BJ (cell line): ENCODE results near the gene SCYGR3. TPM values are rescaled to one million over a fixed set of nuclear protein-coding genes. Genes with fewer than 3 reads are reported as not detected.

ENCODE experiments used
- CTCF ChIA-PET: fragments of 350-600 bp; formaldehyde crosslinking; extraction: SDS; loops from one replicate; lab custom pipeline; 2021; ENCODE audit warnings: antibody characterized with exemption, inconsistent platforms; lab: Yijun Ruan, JAX
- POLR2A ChIA-PET: fragments of 300-600 bp; sonication (Branson Sonifier 250); formaldehyde crosslinking; extraction: SDS; loops from one replicate; lab custom pipeline; 2021; ENCODE audit warnings: antibody characterized with exemption; lab: Charles Lee
- DNase-seq: peaks from one replicate; pipeline ENCODE4 v3.0.0-alpha.2; 2011; ENCODE audit warnings: low read depth
- H3K27me3 ChIP-seq: 2 replicates; pipeline ENCODE4 v1.6.0; 2011; ENCODE audit warnings: low read length; ENCODE audit not compliant: control insufficient read depth, insufficient read depth
- H3K36me3 ChIP-seq: 2 replicates; pipeline ENCODE4 v1.5.1; 2011; ENCODE audit warnings: low read length; ENCODE audit not compliant: control insufficient read depth, insufficient read depth
- H3K4me3 ChIP-seq: 2 replicates; pipeline ENCODE4 v1.5.1; 2011; ENCODE audit warnings: low read depth, mild to moderate bottlenecking, control low read depth, low read length
- polyA plus RNA-seq: library from polyadenylated mRNA; depleted of rRNA; stranded (reverse); fragments of >200 nt; gene quantifications from 2 replicates; pipeline ENCODE4 v1.2.3, GENCODE V29; 2011
- TF ChIP-seq, protein P1 (sequence below): IDR thresholded peaks from 2 replicates; pipeline ENCODE4 v1.5.1; 2011; ENCODE audit warnings: low read depth, mild to moderate bottlenecking, control low read depth, inconsistent platforms, low read length, moderate library complexity; ENCODE audit not compliant: insufficient read depth

Gene SCYGR3
- polyA plus RNA-seq, 1 experiment = not detected

DNA sequence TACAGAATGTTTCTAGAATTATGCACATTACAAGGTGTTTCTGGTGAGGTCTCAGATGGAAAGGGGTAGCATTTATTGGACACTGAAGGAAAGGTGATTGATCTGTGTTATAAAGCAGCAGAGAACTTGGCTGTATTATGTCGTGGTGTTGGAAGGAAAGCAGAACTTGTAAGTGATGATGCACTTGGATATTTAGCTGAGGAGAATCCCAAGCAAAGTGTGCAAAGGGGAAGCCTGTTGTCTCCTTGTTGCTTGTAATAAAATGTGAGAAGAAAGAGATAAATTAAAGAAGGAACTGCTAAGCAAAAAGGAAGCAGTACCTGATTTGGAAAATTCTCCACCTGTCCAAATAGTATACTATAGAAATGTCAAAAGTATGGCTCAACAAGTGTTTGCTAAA is 39.8 kb upstream of the SCYGR3 start:
- CTCF ChIA-PET = no interaction called here
- POLR2A ChIA-PET = no interaction called here

DNA sequence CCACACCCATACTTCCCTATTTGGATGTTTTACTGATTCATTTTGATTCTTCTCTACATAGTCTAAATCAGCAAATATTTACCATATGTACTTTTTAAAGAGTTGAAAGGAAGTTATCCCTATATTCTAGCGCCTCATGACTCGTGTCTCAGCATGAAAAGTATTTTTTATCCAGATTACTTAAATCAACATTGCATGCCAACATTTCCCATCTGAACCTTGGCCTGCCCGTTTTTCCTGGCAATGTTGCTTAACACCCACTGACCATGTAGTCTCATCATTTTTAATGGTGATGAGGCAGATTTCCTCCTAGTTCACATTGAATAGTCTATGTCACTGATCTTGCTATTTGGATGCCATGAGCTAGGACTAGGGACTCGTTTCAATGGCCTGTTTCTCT is 38.8 kb upstream of the SCYGR3 start:
- CTCF ChIA-PET = no interaction called here
- POLR2A ChIA-PET = no interaction called here
- H3K4me3 ChIP-seq = no peak overlapping the region
- no peak for DNase-seq
- no peaks in the 10 kb centered on the region for H3K36me3 ChIP-seq
- H3K27me3 ChIP-seq = no peaks in the 10 kb centered on the region
- TF ChIP-seq, protein P1, sequence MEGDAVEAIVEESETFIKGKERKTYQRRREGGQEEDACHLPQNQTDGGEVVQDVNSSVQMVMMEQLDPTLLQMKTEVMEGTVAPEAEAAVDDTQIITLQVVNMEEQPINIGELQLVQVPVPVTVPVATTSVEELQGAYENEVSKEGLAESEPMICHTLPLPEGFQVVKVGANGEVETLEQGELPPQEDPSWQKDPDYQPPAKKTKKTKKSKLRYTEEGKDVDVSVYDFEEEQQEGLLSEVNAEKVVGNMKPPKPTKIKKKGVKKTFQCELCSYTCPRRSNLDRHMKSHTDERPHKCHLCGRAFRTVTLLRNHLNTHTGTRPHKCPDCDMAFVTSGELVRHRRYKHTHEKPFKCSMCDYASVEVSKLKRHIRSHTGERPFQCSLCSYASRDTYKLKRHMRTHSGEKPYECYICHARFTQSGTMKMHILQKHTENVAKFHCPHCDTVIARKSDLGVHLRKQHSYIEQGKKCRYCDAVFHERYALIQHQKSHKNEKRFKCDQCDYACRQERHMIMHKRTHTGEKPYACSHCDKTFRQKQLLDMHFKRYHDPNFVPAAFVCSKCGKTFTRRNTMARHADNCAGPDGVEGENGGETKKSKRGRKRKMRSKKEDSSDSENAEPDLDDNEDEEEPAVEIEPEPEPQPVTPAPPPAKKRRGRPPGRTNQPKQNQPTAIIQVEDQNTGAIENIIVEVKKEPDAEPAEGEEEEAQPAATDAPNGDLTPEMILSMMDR = no peak

More for the DNA sequence above, 39.8 kb upstream of the SCYGR3 start:
- DNase-seq = no peak
- Histone ChIP-seq H3K4me3 (no peak overlapping the region), H3K36me3 (no peaks in the 10 kb centered on the region), H3K27me3 (no peaks in the 10 kb centered on the region)
- TF ChIP-seq, protein P1 = no peak

DNA sequence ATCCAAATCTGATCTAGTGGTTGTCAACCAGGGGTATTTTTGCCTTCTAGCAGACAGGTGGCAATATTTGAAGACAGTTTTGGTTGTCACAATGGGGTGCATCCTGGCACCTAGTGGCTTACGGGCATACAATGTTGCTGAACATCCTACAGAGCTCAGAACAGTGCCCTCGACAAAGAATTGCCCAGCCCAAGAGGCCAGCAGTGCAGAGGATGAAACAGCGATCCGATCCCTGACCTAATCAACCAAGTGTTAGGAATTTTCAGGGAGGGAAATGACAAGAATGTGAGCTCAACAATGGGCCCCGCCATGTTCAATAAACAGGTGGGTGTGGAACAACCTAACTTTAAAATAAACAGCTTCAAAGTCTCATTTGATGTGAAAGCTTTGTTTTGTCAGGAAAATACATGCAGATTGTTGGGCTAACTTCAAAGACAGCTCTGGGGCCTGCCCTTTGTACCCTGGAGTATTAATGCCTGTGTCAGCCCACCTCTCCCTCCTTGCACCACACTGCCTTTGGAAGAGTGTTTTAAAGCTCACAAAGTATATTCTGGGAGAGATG is 29.4 kb upstream of the SCYGR3 start:
- H3K4me3 ChIP-seq = no peak overlapping the region
- peaks cover 3% of the 10 kb centered on the region; the same call in 1 of the 2 replicates for H3K27me3 ChIP-seq
- no peaks in the 10 kb centered on the region for H3K36me3 ChIP-seq
- TF ChIP-seq, protein P1 = no peak
- CTCF ChIA-PET = interaction anchor here (0.6 kb wide), 1 partner anchor 9 kb away, joined by 3 read pairs; no protein-coding TSS in a partner anchor
- POLR2A ChIA-PET = no interaction called here
- no peak for DNase-seq

DNA sequence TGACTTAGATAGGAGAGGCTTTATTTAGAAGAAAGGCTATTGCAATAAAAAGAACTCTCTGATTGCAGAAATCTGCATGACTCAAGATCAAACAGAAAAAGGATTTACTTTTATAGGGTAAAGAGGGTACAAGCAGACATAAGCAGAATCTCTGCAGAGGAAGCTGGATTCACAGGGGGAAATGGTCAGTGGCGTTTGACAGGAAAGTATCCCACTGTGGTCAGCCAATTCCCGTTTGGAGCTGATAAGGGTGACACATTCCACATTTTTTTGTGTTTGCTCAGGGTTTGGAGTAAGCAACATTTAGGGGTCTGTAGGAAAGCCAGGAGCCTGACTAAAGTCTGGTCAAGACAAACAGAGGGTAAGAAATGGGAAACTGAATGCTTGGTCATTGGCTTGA is 28.0 kb upstream of the SCYGR3 start:
- ChIA-PET CTCF (no interaction called here), POLR2A (no interaction called here)
- Histone ChIP-seq H3K27me3 (peaks cover 3% of the 10 kb centered on the region; the same call in 1 of the 2 replicates), H3K36me3 (no peaks in the 10 kb centered on the region), H3K4me3 (no peak overlapping the region)
- DNase-seq = no peak
- TF ChIP-seq, protein P1 = no peak

DNA sequence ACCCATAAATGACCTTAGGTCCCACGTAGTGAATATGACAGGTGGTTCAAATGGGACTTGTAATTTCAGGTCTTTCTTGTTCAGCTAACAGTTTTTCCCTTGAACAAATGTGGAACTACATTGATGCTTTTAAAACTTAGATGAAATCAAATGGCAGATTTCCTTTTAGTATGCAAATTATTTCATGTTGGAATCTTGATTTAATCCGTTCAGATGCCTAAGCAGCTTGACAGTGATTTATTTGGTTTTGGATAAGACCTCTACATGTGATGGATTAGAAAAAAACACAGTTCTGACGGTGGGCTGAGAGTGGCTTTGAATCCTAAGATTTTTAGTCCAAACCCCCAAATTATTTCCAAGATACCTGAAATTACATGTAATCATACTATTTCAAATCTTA is 19.6 kb upstream of the SCYGR3 start:
- ChIA-PET POLR2A (no interaction called here), CTCF (no interaction called here)
- Histone ChIP-seq H3K4me3 (no peak overlapping the region), H3K36me3 (no peaks in the 10 kb centered on the region), H3K27me3 (0 out of 2 replicates have a peak, but pooled peaks cover 1% of the 10 kb centered on the region)
- TF ChIP-seq, protein P1 = no peak
- no peak for DNase-seq
